ENCODE data around the gene IQSEC1. TPM values are rescaled to one million over a fixed set of nuclear protein-coding genes. Genes with fewer than 3 reads are reported as not detected.

Gene IQSEC1
- total and polyA plus RNA-seq, 10 of the 15 experiments (the other 5 are each of a cell fraction or from before 2014, with no cell fraction given) = 0.92 to 55.2 (median 8.5) TPM

- SMC1A ChIA-PET (ENCODE audit: uncharacterized antibody, unreplicated experiment) = interaction anchor here (1.4 to 12.7 kb wide), 5 partner anchors 9 to 69 kb away, joined by 3 to 123 read pairs (median 12); no protein-coding TSS in a partner anchor
- H3K27ac ChIP-seq (ENCODE audit: control insufficient read depth, insufficient read depth) = peak overlapping the region; percentile 67; the same call in 1 of the 2 replicates
- TF ChIP-seq IKZF2 (IDR thresholded peaks at IDR 0.05) (no peak), MYB (IDR thresholded peaks at IDR 0.05; ENCODE audit: borderline replicate concordance, low read depth, low read length) (no peak), PKNOX1 (IDR thresholded peaks at IDR 0.05) (no peak), YY1 (IDR thresholded peaks at IDR 0.05; ENCODE audit: low read depth, low read length) (no peak), SUZ12 (IDR thresholded peaks at IDR 0.05; ENCODE audit: unreplicated experiment) (no peak), CEBPZ (IDR thresholded peaks at IDR 0.05; ENCODE audit: low read depth, low read length) (no peak), BMI1 (IDR thresholded peaks at IDR 0.05; ENCODE audit: borderline replicate concordance) (no peak), NFIC (IDR thresholded peaks at IDR 0.05; ENCODE audit: low read depth, low read length) (no peak), MTA3 (IDR thresholded peaks at IDR 0.05; ENCODE audit: borderline replicate concordance, low read length) (no peak), ZNF622 (IDR thresholded peaks at IDR 0.05) (no peak), SPI1 (IDR thresholded peaks at IDR 0.05; ENCODE audit: borderline replicate concordance, insufficient read depth, low read depth, low read length) (no peak), ZNF217 (IDR thresholded peaks at IDR 0.05) (no peak), SUPT20H (IDR thresholded peaks at IDR 0.05; ENCODE audit: borderline replicate concordance, control insufficient read depth, low read depth, low read length) (no peak)
- TF ChIP-seq, protein P1, sequence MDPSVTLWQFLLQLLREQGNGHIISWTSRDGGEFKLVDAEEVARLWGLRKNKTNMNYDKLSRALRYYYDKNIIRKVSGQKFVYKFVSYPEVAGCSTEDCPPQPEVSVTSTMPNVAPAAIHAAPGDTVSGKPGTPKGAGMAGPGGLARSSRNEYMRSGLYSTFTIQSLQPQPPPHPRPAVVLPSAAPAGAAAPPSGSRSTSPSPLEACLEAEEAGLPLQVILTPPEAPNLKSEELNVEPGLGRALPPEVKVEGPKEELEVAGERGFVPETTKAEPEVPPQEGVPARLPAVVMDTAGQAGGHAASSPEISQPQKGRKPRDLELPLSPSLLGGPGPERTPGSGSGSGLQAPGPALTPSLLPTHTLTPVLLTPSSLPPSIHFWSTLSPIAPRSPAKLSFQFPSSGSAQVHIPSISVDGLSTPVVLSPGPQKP (IDR thresholded peaks at IDR 0.05; ENCODE audit: low read depth, low read length) = no peak
- TF ChIP-seq, protein P2, sequence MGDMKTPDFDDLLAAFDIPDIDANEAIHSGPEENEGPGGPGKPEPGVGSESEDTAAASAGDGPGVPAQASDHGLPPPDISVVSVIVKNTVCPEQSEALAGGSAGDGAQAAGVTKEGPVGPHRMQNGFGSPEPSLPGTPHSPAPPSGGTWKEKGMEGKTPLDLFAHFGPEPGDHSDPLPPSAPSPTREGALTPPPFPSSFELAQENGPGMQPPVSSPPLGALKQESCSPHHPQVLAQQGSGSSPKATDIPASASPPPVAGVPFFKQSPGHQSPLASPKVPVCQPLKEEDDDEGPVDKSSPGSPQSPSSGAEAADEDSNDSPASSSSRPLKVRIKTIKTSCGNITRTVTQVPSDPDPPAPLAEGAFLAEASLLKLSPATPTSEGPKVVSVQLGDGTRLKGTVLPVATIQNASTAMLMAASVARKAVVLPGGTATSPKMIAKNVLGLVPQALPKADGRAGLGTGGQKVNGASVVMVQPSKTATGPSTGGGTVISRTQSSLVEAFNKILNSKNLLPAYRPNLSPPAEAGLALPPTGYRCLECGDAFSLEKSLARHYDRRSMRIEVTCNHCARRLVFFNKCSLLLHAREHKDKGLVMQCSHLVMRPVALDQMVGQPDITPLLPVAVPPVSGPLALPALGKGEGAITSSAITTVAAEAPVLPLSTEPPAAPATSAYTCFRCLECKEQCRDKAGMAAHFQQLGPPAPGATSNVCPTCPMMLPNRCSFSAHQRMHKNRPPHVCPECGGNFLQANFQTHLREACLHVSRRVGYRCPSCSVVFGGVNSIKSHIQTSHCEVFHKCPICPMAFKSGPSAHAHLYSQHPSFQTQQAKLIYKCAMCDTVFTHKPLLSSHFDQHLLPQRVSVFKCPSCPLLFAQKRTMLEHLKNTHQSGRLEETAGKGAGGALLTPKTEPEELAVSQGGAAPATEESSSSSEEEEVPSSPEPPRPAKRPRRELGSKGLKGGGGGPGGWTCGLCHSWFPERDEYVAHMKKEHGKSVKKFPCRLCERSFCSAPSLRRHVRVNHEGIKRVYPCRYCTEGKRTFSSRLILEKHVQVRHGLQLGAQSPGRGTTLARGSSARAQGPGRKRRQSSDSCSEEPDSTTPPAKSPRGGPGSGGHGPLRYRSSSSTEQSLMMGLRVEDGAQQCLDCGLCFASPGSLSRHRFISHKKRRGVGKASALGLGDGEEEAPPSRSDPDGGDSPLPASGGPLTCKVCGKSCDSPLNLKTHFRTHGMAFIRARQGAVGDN (IDR thresholded peaks at IDR 0.05) = no peak
Observed at GRCh38 chr3:13003608-13004007, 69.6 kb downstream of the IQSEC1 start.

More at GRCh38 chr3:13003608-13004007, 69.6 kb downstream of the IQSEC1 start:
- WGBS (ENCODE audit: insufficient coverage, insufficient replicate concordance, low lambda C conversion rate, missing lambda C conversion rate) = 83% methylated on average over 4 of the region's 4 CpGs
- FAIRE-seq (no peak), DNase-seq (ENCODE audit: low read depth, low spot score) (no peak), ATAC-seq (no peak)
- Histone ChIP-seq H3K4me2 (ENCODE audit: control insufficient read depth, insufficient read depth) (no peak overlapping the region), H3K79me2 (ENCODE audit: control insufficient read depth, insufficient read depth, low read length) (peaks cover 91% of the 10 kb centered on the region), H3K4me1 (ENCODE audit: control insufficient read depth, insufficient read depth, low read length) (peaks cover 84% of the 10 kb centered on the region), H4K20me1 (ENCODE audit: control insufficient read depth, insufficient read depth) (no peaks in the 10 kb centered on the region), H3K27me3 (replicated peaks in 1 of 2; ENCODE audit: control insufficient read depth in 2 of 2, insufficient read depth in 2 of 2, low read length in 1 of 2) (no peaks in the 10 kb centered on the region), H3K36me3 (ENCODE audit: control insufficient read depth in 2 of 2, insufficient read depth in 2 of 2, low read length in 1 of 2) (peaks cover 3 to 11% of the 10 kb centered on the region in 2 experiments), H2AFZ (ENCODE audit: control insufficient read depth, low read depth, low read length) (no peak overlapping the region), H3K4me3 (no peak overlapping the region), H3K9me3 (replicated peaks; ENCODE audit: control insufficient read depth, insufficient read depth, low read length) (no peaks in the 10 kb centered on the region; the same call in 2 of the 3 replicates), H3K9ac (ENCODE audit: control insufficient read depth, insufficient read depth, low read length) (no peak overlapping the region)
- POLR2A ChIA-PET = interaction anchor here (0.6 to 11.5 kb wide), 5 partner anchors 8 to 43 kb away, joined by 6 to 170 read pairs (median 13); no protein-coding TSS in a partner anchor
- intact Hi-C loops (cut with micrococcal nuclease; ENCODE audit: unreplicated experiment) = no loop called here
- in situ Hi-C loops (cut with MboI) = no loop called here
- BruUV-seq (replicated peaks) = TSS peak; percentile 23
- RAD21 ChIA-PET (ENCODE audit: unreplicated experiment) = interaction anchor here (0.7 to 3.2 kb wide), 4 partner anchors 11 to 43 kb away, joined by 3 to 15 read pairs (median 8); no protein-coding TSS in a partner anchor
- CTCF ChIA-PET = interaction anchor here (0.5 to 3.9 kb wide), 4 partner anchors 8 to 1777 kb away, joined by 3 to 35 read pairs (median 4); no protein-coding TSS in a partner anchor

Measured in GM12878 (cell line).